Vagina (tissue), 2 donors: Measurements from ENCODE around the gene FKBP9. TPM values are rescaled to one million over a fixed set of nuclear protein-coding genes. Genes with fewer than 3 reads are reported as not detected.
"Not testable (repeated sequence)": the region's sequence is repeated elsewhere in the genome, so short reads cannot be mapped to it uniquely, and the experiment has no call there.

Experiments used
- DNase-seq, 2 donors: peaks; one replicate each; pipeline ENCODE4 v3.0.0-alpha.2; 2017; ENCODE audit errors: extremely low spot score in 2 of 2
- H3K27ac ChIP-seq: fragments of 200-600 bp; sonication (generic); one replicate; pipeline ENCODE4 v1.5.1; 2019
- H3K27me3 ChIP-seq: fragments of 200-600 bp; sonication (generic); one replicate; pipeline ENCODE4 v1.5.1; 2019
- H3K36me3 ChIP-seq, 2 donors: fragments of 200-600 bp; sonication (generic); one replicate each; pipeline ENCODE4 v1.5.1; 2017 to 2019
- H3K4me1 ChIP-seq: fragments of 200-600 bp; sonication (generic); one replicate; pipeline ENCODE4 v1.5.1; 2019
- H3K4me3 ChIP-seq, 2 donors: fragments of 200-600 bp; sonication (generic); 1 replicate in 1 of 2; 2 replicates in 1 of 2; pipeline ENCODE4 v1.5.1; 2016 to 2019
- H3K9me3 ChIP-seq: fragments of 200-600 bp; sonication (generic); one replicate; pipeline ENCODE4 v1.5.1; 2019
- CTCF ChIP-seq, 3 experiments: fragments of 450-650 bp in 2 of 3; fragments of 200-600 bp in 1 of 3; sonication (generic) in 1 of 3; IDR thresholded peaks; one replicate each; pipeline ENCODE4 v1.5.1; 2017 to 2019; ENCODE audit warnings: antibody characterized with exemption in 3 of 3, mild to moderate bottlenecking in 2 of 3, moderate library complexity in 2 of 3
- POLR2A ChIP-seq, 2 donors: fragments of 450-650 bp; IDR thresholded peaks; one replicate each; pipeline ENCODE4 v1.6.1; 2017; ENCODE audit warnings: antibody characterized with exemption in 2 of 2, mild to moderate bottlenecking in 2 of 2, moderate library complexity in 2 of 2
- POLR2AphosphoS5 ChIP-seq, 2 donors: sonication (generic); formaldehyde crosslinking; IDR thresholded peaks; one replicate each; pipeline ENCODE4 v1.9.0; 2017; ENCODE audit warnings: antibody characterized with exemption in 2 of 2, mild to moderate bottlenecking in 2 of 2, low read depth in 1 of 2; ENCODE audit not compliant: insufficient read depth in 1 of 2
- intact Hi-C: fragments of 100-400 bp; cut with DNase I; formaldehyde crosslinking; loops from one replicate; pipeline ENCODE4 v1.15.1; 2023
- total RNA-seq: library from RNA; depleted of rRNA; stranded (reverse); fragments of >200 nt; gene quantifications from one replicate; pipeline ENCODE4 v1.2.3, GENCODE V29; 2016

FKBP9 gene
- total RNA-seq: 113 TPM

- Histone ChIP-seq H3K4me1 (peaks cover 17% of the 10 kb centered on the region), H3K27me3 (no peaks in the 10 kb centered on the region), H3K27ac (peak within 1 kb of the TSS; percentile 94), H3K4me3 (peak within 1 kb of the TSS; percentile 71 to 90), H3K9me3 (no peaks in the 10 kb centered on the region), H3K36me3 (no peaks in the 10 kb centered on the region)
- no peak for TF ChIP-seq CTCF (IDR thresholded peaks at IDR 0.05)
- TF ChIP-seq POLR2AphosphoS5 (IDR thresholded peaks at IDR 0.05; ENCODE audit: insufficient read depth in 1 of 2, low read depth in 1 of 2): peak in 1 of 2 donors; percentile 72
- peak in 1 of 2 donors; percentile 48 for TF ChIP-seq POLR2A (IDR thresholded peaks at IDR 0.05)
- intact Hi-C loops: no loop called here
- no peak for DNase-seq
These were observed at the start of gene FKBP9 for GRCh38 chr7:32957326-32958045. Gene FKBP9 (plus strand): TSS chr7:32957440. CDS start chr7:32957574, 134 bp downstream.

- Histone ChIP-seq H3K4me1 (peaks cover 4% of the 10 kb centered on the region), H3K27ac (no peak overlapping the region), H3K36me3 (peaks cover 0 to 4% of the 10 kb centered on the region in 2 donors), H3K4me3 (no peak overlapping the region), H3K9me3 (no peaks in the 10 kb centered on the region), H3K27me3 (no peaks in the 10 kb centered on the region)
- no peak for DNase-seq
- TF ChIP-seq CTCF (IDR thresholded peaks at IDR 0.05): no peak
- no peak for TF ChIP-seq POLR2A (IDR thresholded peaks at IDR 0.05)
- no peak for TF ChIP-seq POLR2AphosphoS5 (IDR thresholded peaks at IDR 0.05; ENCODE audit: insufficient read depth in 1 of 2, low read depth in 1 of 2)
- intact Hi-C loops: no loop called here
These were observed 47.0 kb upstream of the FKBP9 start for GRCh38 chr7:32910195-32910594.

GRCh38 chr7:32914184-32914583 lies 43.1 kb upstream of the FKBP9 start:
- Histone ChIP-seq H3K9me3 (no peaks in the 10 kb centered on the region), H3K4me3 (no peak overlapping the region), H3K4me1 (no peaks in the 10 kb centered on the region), H3K36me3 (peaks cover 0 to 41% of the 10 kb centered on the region in 2 donors), H3K27ac (no peak overlapping the region), H3K27me3 (no peaks in the 10 kb centered on the region)
- intact Hi-C loops: no loop called here
- no peak for DNase-seq
- TF ChIP-seq POLR2A (IDR thresholded peaks at IDR 0.05): no peak
- no peak for TF ChIP-seq POLR2AphosphoS5 (IDR thresholded peaks at IDR 0.05; ENCODE audit: insufficient read depth in 1 of 2, low read depth in 1 of 2)
- TF ChIP-seq CTCF (IDR thresholded peaks at IDR 0.05): no peak

- no peak overlapping the region for H3K4me3 ChIP-seq
- no peaks in the 10 kb centered on the region for H3K9me3 ChIP-seq
- peaks cover 0 to 45% of the 10 kb centered on the region in 2 donors for H3K36me3 ChIP-seq
- no peak overlapping the region for H3K27ac ChIP-seq
- no peaks in the 10 kb centered on the region for H3K27me3 ChIP-seq
- no peaks in the 10 kb centered on the region for H3K4me1 ChIP-seq
- no peak for DNase-seq
- TF ChIP-seq POLR2AphosphoS5 (IDR thresholded peaks at IDR 0.05; ENCODE audit: insufficient read depth in 1 of 2, low read depth in 1 of 2) (no peak), POLR2A (IDR thresholded peaks at IDR 0.05) (no peak), CTCF (IDR thresholded peaks at IDR 0.05) (no peak)
- intact Hi-C loops: no loop called here
These were observed 42.2 kb upstream of the FKBP9 start for GRCh38 chr7:32915041-32915536.

- Histone ChIP-seq H3K36me3 (peaks cover 0 to 52% of the 10 kb centered on the region in 2 donors), H3K27me3 (no peaks in the 10 kb centered on the region), H3K4me1 (no peaks in the 10 kb centered on the region), H3K9me3 (no peaks in the 10 kb centered on the region), H3K27ac (no peak overlapping the region), H3K4me3 (no peak overlapping the region)
- no peak for TF ChIP-seq POLR2A (IDR thresholded peaks at IDR 0.05)
- TF ChIP-seq CTCF (IDR thresholded peaks at IDR 0.05): no peak
- no peak for TF ChIP-seq POLR2AphosphoS5 (IDR thresholded peaks at IDR 0.05; ENCODE audit: insufficient read depth in 1 of 2, low read depth in 1 of 2)
- intact Hi-C loops: no loop called here
- no peak for DNase-seq
These were observed 41.2 kb upstream of the FKBP9 start for GRCh38 chr7:32916006-32916405.

GRCh38 chr7:32916994-32917393 lies 40.2 kb upstream of the FKBP9 start:
- intact Hi-C loops, H3K27ac ChIP-seq, H3K9me3 ChIP-seq, H3K4me3 ChIP-seq, DNase-seq, H3K27me3 ChIP-seq, H3K4me1 ChIP-seq: not testable (repeated sequence)
- peaks cover 0 to 59% of the 10 kb centered on the region in 2 donors for H3K36me3 ChIP-seq
